ENCODE results near the gene DUSP12. TPM values are rescaled to one million over a fixed set of nuclear protein-coding genes. Genes with fewer than 3 reads are reported as not detected.

DUSP12 gene
- total RNA-seq, 2 donors from 2014 or later: 10.5 to 17.7 TPM

GRCh38 chr1:161770250-161770649 is 20.7 kb downstream of the DUSP12 start:
- DNase-seq: no peak
- Histone ChIP-seq H3K27me3 (no peaks in the 10 kb centered on the region), H3K27ac (no peak overlapping the region), H3K4me3 (no peak overlapping the region), H3K9me3 (no peaks in the 10 kb centered on the region), H3K36me3 (no peaks in the 10 kb centered on the region), H3K9ac (ENCODE audit: low read depth in 2 of 2, low read length in 2 of 2) (no peak overlapping the region), H3K4me1 (no peaks in the 10 kb centered on the region)
- intact Hi-C loops (cut with DNase I): no loop called here
- TF ChIP-seq CTCF (IDR thresholded peaks at IDR 0.05): no peak

- Histone ChIP-seq H3K36me3 (no peaks in the 10 kb centered on the region), H3K9ac (ENCODE audit: low read depth in 2 of 2, low read length in 2 of 2) (no peak overlapping the region), H3K9me3 (no peaks in the 10 kb centered on the region), H3K4me3 (no peak overlapping the region), H3K27ac (no peak overlapping the region), H3K27me3 (no peaks in the 10 kb centered on the region), H3K4me1 (no peaks in the 10 kb centered on the region)
- no peak for DNase-seq
- intact Hi-C loops (cut with DNase I): no loop called here
- no peak for TF ChIP-seq CTCF (IDR thresholded peaks at IDR 0.05)
These were observed 21.6 kb downstream of the DUSP12 start for GRCh38 chr1:161771161-161771560.

- H3K27ac ChIP-seq: no peak overlapping the region
- no peaks in the 10 kb centered on the region for H3K27me3 ChIP-seq
- H3K4me1 ChIP-seq: no peaks in the 10 kb centered on the region
- H3K4me3 ChIP-seq: no peak overlapping the region
- intact Hi-C loops (cut with DNase I): no loop called here
- H3K9ac ChIP-seq (ENCODE audit: low read depth in 2 of 2, low read length in 2 of 2): no peak overlapping the region
- H3K9me3 ChIP-seq: no peaks in the 10 kb centered on the region
- TF ChIP-seq CTCF (IDR thresholded peaks at IDR 0.05): no peak
- no peak for DNase-seq
- no peaks in the 10 kb centered on the region for H3K36me3 ChIP-seq
These were observed 22.4 kb downstream of the DUSP12 start for GRCh38 chr1:161771973-161772372.

GRCh38 chr1:161772397-161772796 is 22.8 kb downstream of the DUSP12 start:
- H3K27ac ChIP-seq: no peak overlapping the region
- intact Hi-C loops (cut with DNase I): no loop called here

GRCh38 chr1:161773791-161774190 is 24.2 kb downstream of the DUSP12 start:
- Histone ChIP-seq H3K9ac (ENCODE audit: low read depth in 2 of 2, low read length in 2 of 2) (no peak overlapping the region), H3K4me3 (no peak overlapping the region), H3K27me3 (no peaks in the 10 kb centered on the region), H3K36me3 (no peaks in the 10 kb centered on the region), H3K9me3 (no peaks in the 10 kb centered on the region), H3K4me1 (no peaks in the 10 kb centered on the region), H3K27ac (no peak overlapping the region)
- TF ChIP-seq CTCF (IDR thresholded peaks at IDR 0.05): no peak
- no peak for DNase-seq
- intact Hi-C loops (cut with DNase I): no loop called here

More at GRCh38 chr1:161772397-161772796, 22.8 kb downstream of the DUSP12 start:
- no peaks in the 10 kb centered on the region for H3K36me3 ChIP-seq
- H3K9me3 ChIP-seq: no peaks in the 10 kb centered on the region
- H3K4me3 ChIP-seq: no peak overlapping the region
- H3K4me1 ChIP-seq: no peaks in the 10 kb centered on the region
- DNase-seq: no peak
- H3K27me3 ChIP-seq: no peaks in the 10 kb centered on the region
- no peak overlapping the region for H3K9ac ChIP-seq (ENCODE audit: low read depth in 2 of 2, low read length in 2 of 2)
- TF ChIP-seq CTCF (IDR thresholded peaks at IDR 0.05): no peak

GRCh38 chr1:161777261-161777660 is 27.7 kb downstream of the DUSP12 start:
- DNase-seq: no peak
- Histone ChIP-seq H3K27ac (no peak overlapping the region), H3K9me3 (no peaks in the 10 kb centered on the region), H3K4me3 (no peak overlapping the region), H3K36me3 (no peaks in the 10 kb centered on the region), H3K9ac (ENCODE audit: low read depth in 2 of 2, low read length in 2 of 2) (no peak overlapping the region), H3K27me3 (no peaks in the 10 kb centered on the region), H3K4me1 (no peaks in the 10 kb centered on the region)
- intact Hi-C loops (cut with DNase I): no loop called here
- TF ChIP-seq CTCF (IDR thresholded peaks at IDR 0.05): no peak
